ENCODE measurements around the gene MTX1. TPM values are rescaled to one million over a fixed set of nuclear protein-coding genes. Genes with fewer than 3 reads are reported as not detected.
"Not testable (repeated sequence)": the region's sequence is repeated elsewhere in the genome, so short reads cannot be mapped to it uniquely, and the experiment has no call there.

MTX1 gene
- polyA plus RNA-seq, 2 of the 4 experiments (the other 2 are of a cell fraction) = 53.4 to 67.1 TPM

- ATAC-seq (peak; percentile 12 to 19; a peak in 3 of 6 replicates), DNase-seq (ENCODE audit: low read depth in 1 of 2, low spot score in 1 of 2) (no peak), FAIRE-seq (no peak)
- H3K27ac ChIP-seq = no peak overlapping the region
- TF ChIP-seq, protein P1, sequence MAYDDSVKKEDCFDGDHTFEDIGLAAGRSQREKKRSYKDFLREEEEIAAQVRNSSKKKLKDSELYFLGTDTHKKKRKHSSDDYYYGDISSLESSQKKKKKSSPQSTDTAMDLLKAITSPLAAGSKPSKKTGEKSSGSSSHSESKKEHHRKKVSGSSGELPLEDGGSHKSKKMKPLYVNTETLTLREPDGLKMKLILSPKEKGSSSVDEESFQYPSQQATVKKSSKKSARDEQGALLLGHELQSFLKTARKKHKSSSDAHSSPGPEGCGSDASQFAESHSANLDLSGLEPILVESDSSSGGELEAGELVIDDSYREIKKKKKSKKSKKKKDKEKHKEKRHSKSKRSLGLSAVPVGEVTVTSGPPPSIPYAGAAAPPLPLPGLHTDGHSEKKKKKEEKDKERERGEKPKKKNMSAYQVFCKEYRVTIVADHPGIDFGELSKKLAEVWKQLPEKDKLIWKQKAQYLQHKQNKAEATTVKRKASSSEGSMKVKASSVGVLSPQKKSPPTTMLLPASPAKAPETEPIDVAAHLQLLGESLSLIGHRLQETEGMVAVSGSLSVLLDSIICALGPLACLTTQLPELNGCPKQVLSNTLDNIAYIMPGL (CRISPR knock-in tag; IDR thresholded peaks at IDR 0.05; ENCODE audit: borderline replicate concordance) = no peak
- no peak for TF ChIP-seq SREBF2 (IDR thresholded peaks at IDR 0.05)
- TF ChIP-seq POLR2A (IDR thresholded peaks at IDR 0.05; ENCODE audit: low read length) = no peak
- no peak for TF ChIP-seq KDM5A (IDR thresholded peaks at IDR 0.05)
- TF ChIP-seq TFCP2L1 (CRISPR knock-in tag; IDR thresholded peaks at IDR 0.05) = no peak
- TF ChIP-seq, protein P2, sequence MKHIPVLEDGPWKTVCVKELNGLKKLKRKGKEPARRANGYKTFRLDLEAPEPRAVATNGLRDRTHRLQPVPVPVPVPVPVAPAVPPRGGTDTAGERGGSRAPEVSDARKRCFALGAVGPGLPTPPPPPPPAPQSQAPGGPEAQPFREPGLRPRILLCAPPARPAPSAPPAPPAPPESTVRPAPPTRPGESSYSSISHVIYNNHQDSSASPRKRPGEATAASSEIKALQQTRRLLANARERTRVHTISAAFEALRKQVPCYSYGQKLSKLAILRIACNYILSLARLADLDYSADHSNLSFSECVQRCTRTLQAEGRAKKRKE (CRISPR knock-in tag; IDR thresholded peaks at IDR 0.05; ENCODE audit: low read depth) = no peak
- TF ChIP-seq CHD2 (IDR thresholded peaks at IDR 0.05; ENCODE audit: low read length, partially characterized antibody) = no peak
- no peak for TF ChIP-seq CBX8 (IDR thresholded peaks at IDR 0.05)
- no peak for TF ChIP-seq BHLHE40 (IDR thresholded peaks at IDR 0.05; ENCODE audit: low read depth, low read length)
- no peak for TF ChIP-seq FOSL2 (IDR thresholded peaks at IDR 0.05)
- no peak for TF ChIP-seq FOSL2 (CRISPR knock-in tag; IDR thresholded peaks at IDR 0.05)
- TF ChIP-seq POLR2AphosphoS2 (conservative IDR thresholded peaks at IDR 0.05; ENCODE audit: low read length) = no peak
- no peak for TF ChIP-seq CEBPB (IDR thresholded peaks at IDR 0.05)
- TF ChIP-seq GATA3 (IDR thresholded peaks at IDR 0.05; ENCODE audit: borderline replicate concordance) = no peak
- TF ChIP-seq JUN (IDR thresholded peaks at IDR 0.05) = no peak
- TF ChIP-seq, protein P3, sequence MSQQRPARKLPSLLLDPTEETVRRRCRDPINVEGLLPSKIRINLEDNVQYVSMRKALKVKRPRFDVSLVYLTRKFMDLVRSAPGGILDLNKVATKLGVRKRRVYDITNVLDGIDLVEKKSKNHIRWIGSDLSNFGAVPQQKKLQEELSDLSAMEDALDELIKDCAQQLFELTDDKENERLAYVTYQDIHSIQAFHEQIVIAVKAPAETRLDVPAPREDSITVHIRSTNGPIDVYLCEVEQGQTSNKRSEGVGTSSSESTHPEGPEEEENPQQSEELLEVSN (IDR thresholded peaks at IDR 0.05; ENCODE audit: borderline replicate concordance, low read depth) = no peak
- no peak for TF ChIP-seq ZSCAN20 (CRISPR knock-in tag; IDR thresholded peaks at IDR 0.05)
- no peak for TF ChIP-seq NPAS2 (CRISPR knock-in tag; IDR thresholded peaks at IDR 0.05; ENCODE audit: borderline replicate concordance)
- TF ChIP-seq ZNF302 (CRISPR knock-in tag; IDR thresholded peaks at IDR 0.05) = no peak
- no peak overlapping the region for H3K4me2 ChIP-seq
- 66% methylated on average over 14 of the region's 14 CpGs for WGBS (ENCODE audit: missing lambda C conversion rate)
- no peak overlapping the region for H3K4me3 ChIP-seq
- H3K9me3 ChIP-seq = no peaks in the 10 kb centered on the region
- ChIA-PET POLR2A (no interaction called here), CTCF (interaction anchor here (1.0 to 5.6 kb wide), 4 partner anchors 10 to 63 kb away, joined by 3 to 51 read pairs (median 7); partner anchors contain the start of genes KRTCAP2 and TRIM46)
- 0 out of 3 replicates have a peak, but pooled peaks cover 4% of the 10 kb centered on the region for H3K4me1 ChIP-seq
These were observed 21.6 kb upstream of the MTX1 start for GRCh38 chr1:155186794-155187455.

DNA sequence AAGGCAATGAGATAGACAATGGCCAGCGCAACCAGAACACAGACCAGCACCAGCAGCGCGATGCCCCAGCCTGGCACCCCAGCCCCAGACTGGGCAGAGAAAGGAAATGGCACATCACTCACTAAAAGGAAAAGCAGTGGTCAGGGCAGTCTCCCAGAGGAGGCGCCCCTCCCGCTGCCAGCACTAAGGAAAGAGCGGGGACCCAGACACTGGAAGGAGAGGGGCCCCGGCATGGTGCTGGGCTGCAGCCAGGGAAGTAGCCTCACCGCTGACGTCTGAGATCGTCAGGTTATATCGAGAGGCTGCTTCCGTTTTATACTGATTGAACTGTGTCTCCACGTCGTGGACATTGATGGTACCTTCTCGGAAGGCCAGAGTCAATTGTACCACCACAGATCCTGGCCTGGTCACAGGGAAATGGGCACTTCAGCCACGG is 21.0 kb upstream of the MTX1 start:
- TF ChIP-seq KDM1A (IDR thresholded peaks at IDR 0.05; ENCODE audit: low read depth) = no peak
- TF ChIP-seq NPAS2 (CRISPR knock-in tag; IDR thresholded peaks at IDR 0.05; ENCODE audit: borderline replicate concordance) = no peak
- H3K4me3 ChIP-seq = no peak overlapping the region
- CTCF ChIA-PET = interaction anchor here (1.0 to 5.6 kb wide), 3 partner anchors 13 to 63 kb away, joined by 3 to 51 read pairs (median 4); partner anchors contain the start of genes KRTCAP2 and TRIM46
- WGBS (ENCODE audit: missing lambda C conversion rate) = 77% methylated on average over 16 of the region's 16 CpGs
- POLR2A ChIA-PET = no interaction called here
- FAIRE-seq (no peak), DNase-seq (ENCODE audit: low read depth in 1 of 2, low spot score in 1 of 2) (no peak), ATAC-seq (peak; percentile 4 to 14; a peak in 2 of 6 replicates)
- H3K27ac ChIP-seq = no peak overlapping the region
- H3K9me3 ChIP-seq = no peaks in the 10 kb centered on the region
- H3K4me2 ChIP-seq = no peak overlapping the region
- peaks cover 7% of the 10 kb centered on the region for H3K4me1 ChIP-seq

DNA sequence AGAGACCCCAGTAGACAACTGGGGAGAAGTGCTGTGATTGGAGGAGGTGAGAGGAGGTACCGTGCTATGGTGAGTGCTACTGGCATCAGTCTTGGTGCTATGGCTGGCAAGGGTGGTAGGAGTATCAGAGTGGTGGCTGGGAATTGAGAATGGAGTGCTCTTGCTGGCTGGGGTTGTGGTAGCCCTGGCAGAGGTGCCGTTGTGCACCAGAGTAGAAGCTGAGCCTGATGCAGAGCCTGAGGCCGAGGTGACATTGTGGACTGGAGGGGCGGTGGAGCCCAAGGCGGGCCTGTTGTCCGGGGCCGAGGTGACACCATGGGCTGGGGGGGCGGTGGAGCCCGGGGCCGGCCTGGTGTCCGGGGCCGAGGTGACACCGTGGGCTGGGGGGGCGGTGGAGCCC is 20.2 kb upstream of the MTX1 start:
- FAIRE-seq (no peak), DNase-seq (ENCODE audit: low read depth in 1 of 2, low spot score in 1 of 2) (no peak), ATAC-seq (peak; percentile 4 to 11; a peak in 1 of 6 replicates)
- TF ChIP-seq ZNF302 (CRISPR knock-in tag; IDR thresholded peaks at IDR 0.05) (no peak), EP300 (IDR thresholded peaks at IDR 0.05) (no peak), NR3C1 (IDR thresholded peaks at IDR 0.05) (no peak), CHD2 (IDR thresholded peaks at IDR 0.05; ENCODE audit: low read length, partially characterized antibody) (no peak), SMC3 (IDR thresholded peaks at IDR 0.05) (no peak), EHMT2 (IDR thresholded peaks at IDR 0.05; ENCODE audit: low read depth) (no peak)
- CTCF ChIA-PET = interaction anchor here (1.0 to 5.6 kb wide), 2 partner anchors 14 to 62 kb away, joined by 3 to 51 read pairs; partner anchors contain the start of genes KRTCAP2 and TRIM46
- no peak overlapping the region for H3K4me2 ChIP-seq
- peaks cover 14% of the 10 kb centered on the region for H3K4me1 ChIP-seq
- H3K4me3 ChIP-seq = no peak overlapping the region
- no peak overlapping the region for H3K27ac ChIP-seq
- 86% methylated on average over 6 of the region's 14 CpGs for WGBS (ENCODE audit: missing lambda C conversion rate)
- H3K9me3 ChIP-seq = no peaks in the 10 kb centered on the region
- POLR2A ChIA-PET = no interaction called here

- ATAC-seq; DNase-seq (ENCODE audit: low read depth in 1 of 2, low spot score in 1 of 2); H3K4me2 ChIP-seq; FAIRE-seq; POLR2A ChIA-PET; H3K4me3 ChIP-seq; CTCF ChIA-PET; H3K9me3 ChIP-seq; H3K27ac ChIP-seq: not testable (repeated sequence)
- H3K4me1 ChIP-seq = peaks cover 15% of the 10 kb centered on the region
- WGBS (ENCODE audit: missing lambda C conversion rate) = no CpG with 5 or more reads among the region's 45 CpGs
These were observed 18.6 kb upstream of the MTX1 start for GRCh38 chr1:155189926-155190325.
